COLO668 (cell line): Measurements from ENCODE around the gene PLCB1.
"Not testable (repeated sequence)": the region's sequence is repeated elsewhere in the genome, so short reads cannot be mapped to it uniquely, and the experiment has no call there.

Experiments used
- DNase-seq: peaks from one replicate; lab custom pipeline; 2025; ENCODE audit not compliant: unreplicated experiment; lab: John Stamatoyannopoulos, UW

Gene PLCB1

DNA sequence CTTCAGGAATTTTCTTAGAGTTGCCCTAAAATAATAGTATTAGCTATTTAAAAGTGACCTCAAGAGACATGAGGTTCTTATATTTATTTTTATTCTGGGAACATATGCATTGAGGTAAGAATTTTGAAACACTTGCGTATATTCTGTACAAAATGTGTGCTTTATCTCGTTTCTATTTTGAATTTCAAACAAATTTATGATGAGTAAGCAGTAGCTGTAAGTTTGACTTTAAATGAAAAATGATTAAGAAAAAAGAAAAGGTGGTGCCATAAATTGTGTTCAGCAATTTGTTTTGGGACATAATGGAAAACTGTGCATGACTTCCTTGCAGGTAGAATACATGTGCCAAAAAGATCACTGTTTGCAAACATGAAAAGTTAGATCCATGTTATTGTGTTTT is 503.8 kb downstream of the PLCB1 start:
- no peak for DNase-seq

DNA sequence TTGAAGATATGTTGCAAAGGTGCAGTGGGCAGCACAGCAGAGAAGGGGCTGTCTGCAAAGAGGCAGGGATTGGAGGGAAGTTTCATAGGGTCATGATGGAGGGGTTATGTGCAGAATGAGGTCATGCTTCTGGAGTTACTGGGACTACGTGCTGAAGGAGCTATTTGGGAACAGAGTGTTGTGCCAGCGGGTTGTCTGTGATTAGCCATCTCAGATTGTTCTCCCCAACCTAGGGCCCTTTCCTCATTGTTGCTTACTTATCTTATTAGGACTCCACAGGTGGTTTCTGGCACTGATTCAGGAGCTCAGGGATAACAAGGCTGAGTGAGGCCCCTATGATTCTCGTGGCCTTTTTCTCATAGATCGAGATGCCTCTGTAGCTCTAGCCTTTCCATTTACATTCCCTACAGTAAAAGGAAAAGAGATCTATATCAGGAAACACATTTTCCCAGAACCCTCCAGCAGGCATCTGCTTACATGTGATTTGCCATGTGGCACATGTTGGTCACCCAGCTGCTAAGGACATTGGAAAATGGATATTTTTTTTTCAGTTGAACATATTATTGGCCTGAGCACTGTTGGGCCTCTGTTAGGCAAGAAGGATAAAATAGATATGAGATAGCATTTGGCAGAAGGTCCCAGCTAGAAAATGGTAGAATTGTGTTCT is 507.2 kb downstream of the PLCB1 start:
- no peak for DNase-seq

DNA sequence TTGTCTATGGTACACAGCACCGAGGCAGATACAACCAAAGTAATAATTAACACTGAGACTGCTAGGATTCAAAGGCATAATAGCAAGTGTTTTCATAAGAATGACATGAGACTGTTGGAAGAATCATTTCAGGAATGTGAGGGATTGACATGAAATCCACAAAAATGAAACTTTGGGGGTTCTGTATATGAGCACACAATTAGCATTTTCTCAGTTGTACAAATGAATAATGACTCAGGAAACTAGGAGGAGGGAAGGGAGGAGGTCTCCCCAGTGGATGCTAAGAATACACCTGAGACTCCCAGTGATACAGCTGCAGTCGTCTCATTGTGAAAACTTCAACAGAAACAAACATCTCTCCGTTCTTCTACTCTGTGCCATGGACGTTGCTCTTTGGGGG is 508.4 kb downstream of the PLCB1 start:
- no peak for DNase-seq

DNA sequence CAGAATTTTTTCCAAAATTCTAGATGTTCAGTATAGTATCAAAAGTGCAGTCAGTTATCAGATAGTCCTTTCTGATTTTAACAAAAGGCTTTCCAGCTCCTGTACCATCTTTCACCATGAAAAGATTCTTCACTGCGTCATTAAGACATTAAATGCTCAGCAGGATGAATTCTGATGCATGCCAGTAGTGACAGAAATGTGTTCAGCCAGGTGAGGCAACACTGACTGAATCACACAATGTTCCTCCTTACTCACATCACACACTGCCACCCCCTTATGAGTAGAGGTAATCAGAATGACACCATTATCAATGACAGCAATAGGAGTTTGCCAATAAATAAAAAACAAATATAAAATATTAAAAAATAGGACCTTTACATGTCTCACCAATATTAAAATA is 510.2 kb downstream of the PLCB1 start:
- no peak for DNase-seq

DNA sequence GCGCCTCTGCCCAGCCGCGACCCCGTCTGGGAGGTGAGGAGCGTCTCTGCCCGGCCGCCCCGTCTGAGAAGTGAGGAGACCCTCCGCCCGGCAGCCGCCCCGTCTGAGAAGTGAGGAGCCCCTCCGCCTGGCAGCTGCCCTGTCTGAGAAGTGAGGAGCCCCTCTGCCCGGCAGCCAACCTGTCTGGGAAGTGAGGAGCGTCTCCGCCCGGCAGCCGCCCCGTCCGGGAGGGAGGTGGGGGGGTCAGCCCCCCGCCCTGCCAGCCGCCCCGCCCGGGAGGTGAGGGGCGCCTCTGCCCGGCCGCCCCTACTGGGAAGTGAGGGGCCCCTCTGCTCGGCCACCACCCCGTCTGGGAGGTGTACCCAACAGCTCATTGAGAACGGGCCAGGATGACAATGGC is 512.4 kb downstream of the PLCB1 start:
- DNase-seq: not testable (repeated sequence)

DNA sequence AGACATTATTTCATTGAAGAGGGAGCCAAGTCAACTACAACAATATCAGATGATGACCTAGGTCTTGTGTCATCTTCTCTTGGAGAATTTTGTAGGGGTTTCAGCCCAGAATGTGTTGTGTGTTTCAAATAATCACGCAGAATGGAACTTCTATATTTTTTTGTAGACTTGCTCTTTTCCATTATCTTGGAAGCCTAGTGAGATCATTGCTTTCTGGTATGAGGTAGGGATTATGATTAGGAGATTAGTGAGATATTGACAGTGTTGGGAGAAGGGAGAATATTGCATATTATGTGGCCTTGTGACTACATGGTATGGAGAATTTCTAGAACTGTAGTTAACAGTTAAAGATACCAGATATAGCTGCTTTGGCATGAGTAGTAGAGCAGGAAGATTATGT is 513.3 kb downstream of the PLCB1 start:
- DNase-seq: no peak

DNA sequence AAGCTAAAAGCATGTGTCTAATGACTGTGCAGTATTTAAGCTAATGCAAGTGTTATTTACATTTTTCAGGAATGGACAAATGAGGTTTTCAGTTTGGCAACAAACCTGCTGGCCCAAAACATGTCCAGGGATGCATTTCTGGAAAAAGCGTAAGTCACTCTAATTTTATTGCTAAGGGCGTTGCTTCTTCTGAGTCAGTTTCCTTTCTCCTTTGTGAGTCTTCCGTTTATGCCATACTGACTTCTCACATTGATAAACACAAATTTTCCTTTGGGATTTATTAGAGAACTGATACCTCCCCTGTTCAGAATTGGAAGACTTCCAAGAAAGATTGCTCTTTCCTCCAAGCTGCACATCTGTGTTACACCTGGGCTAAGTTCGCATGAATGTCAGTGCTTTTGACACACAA is 514.0 kb downstream of the PLCB1 start:
- DNase-seq: no peak

DNA sequence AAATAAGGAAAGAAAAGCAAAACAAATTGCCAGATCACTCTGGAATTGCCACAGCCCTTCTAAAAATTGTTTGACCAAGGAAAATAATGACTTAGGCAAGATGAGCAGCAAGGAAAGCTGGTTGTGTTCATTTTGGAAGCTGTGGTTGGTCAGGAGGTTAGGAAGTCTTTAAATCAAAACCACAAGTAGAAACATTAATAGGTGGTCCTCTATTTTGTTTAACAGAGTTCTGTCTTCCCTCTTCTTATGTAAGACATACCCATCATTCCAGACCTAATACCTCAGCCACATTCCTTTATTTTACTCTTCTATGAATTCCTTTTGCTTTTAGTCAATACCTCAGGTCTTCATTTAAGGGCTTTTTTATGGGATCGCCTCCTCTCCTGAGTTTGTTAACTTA is 514.6 kb downstream of the PLCB1 start:
- DNase-seq: no peak

DNA sequence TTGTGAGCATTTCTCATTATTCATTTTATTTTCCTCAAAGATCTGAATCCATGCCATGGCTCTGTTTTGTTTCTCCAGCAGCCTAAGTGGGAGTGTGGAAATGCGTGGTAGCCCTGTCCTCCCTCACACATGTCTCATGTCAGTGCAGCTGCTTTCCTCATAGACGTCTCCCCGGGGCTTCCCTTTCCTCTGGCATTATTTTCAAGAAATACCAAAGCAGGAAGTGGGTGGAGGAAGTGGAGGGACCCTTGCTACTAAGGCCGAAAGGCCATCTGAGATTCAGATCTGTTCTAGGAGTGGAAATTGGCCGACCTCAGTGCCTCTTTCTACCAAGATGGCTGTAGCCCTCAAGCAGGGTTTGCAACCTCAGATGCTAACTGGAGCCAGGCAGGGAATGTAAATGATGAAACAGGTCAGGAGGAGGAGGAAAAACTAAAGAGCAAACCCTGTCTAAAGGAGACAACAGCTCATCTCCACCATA is 515.9 kb downstream of the PLCB1 start:
- DNase-seq: no peak

DNA sequence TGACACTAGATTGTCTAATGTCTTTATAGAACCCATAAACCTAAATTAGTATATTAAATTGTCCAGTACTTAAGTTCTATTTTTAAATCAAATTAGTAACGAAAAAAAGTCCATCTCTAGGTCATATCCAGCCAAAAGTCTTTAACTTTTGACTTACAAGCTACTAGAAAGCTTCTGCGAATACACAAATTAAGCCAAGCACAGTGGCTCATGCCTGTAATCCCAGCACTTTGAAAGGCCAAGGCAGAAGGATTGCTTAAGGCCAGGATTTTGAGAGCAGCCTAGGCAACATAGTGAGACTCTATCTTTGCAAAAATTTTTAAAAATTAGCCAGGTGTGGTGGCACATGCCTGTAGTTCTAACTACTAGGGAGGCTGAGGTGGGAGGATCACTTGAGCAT is 516.4 kb downstream of the PLCB1 start:
- DNase-seq: no peak

DNA sequence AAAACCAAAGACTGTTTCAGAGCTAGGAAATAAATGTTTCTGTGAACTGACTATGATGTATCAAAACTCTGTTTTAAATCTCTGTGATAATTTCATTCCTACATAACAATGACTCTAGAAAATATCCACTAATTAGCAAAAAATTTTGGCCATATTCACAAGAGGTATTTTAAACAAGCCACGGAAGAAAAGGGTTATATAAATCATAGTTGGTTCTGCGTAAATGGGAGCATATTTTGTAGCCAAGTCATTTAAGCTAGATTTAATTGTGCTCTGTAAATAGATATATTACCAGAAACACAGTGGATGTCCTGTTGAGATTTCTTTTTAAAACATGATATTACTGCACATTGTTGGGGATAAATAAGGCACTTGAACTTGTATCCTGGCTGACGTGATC is 520.3 kb downstream of the PLCB1 start:
- no peak for DNase-seq

DNA sequence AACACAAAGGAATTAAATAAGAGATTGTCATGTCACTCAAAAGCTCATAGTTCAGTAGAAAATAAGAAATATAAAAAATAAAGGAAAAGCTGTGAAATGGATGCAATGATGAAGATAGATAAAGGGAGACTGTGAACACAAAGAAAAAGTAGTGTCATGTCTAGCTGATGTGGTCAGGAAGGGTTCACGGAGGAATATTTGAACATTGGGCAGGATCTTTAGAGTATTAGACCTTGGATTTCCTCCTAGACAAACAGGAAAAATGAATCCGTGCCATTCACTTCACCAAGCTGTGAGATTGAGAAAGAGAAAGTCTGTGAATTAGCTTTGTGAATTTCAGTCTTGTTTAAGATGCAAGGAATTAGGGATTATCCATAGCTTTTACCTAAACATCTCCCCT is 522.4 kb downstream of the PLCB1 start:
- DNase-seq: no peak

DNA sequence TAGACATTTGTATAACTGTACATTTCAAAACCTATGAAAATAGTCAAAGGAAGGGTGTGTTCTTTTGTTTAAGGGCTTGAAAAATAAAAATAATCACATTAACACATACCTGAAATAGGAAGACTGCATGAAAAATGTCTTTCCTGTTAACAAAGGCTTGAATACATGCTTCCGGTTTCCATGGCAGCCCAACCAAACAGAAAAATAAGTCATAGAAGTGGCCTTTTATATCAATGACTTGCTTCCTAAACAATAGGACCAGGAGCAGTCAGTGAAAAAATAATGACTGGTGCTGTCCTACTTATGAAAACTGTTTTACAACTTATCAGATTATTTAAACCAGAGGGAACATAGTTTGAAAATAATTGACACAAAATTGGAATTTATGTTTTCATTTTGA is 524.3 kb downstream of the PLCB1 start:
- DNase-seq: no peak

DNA sequence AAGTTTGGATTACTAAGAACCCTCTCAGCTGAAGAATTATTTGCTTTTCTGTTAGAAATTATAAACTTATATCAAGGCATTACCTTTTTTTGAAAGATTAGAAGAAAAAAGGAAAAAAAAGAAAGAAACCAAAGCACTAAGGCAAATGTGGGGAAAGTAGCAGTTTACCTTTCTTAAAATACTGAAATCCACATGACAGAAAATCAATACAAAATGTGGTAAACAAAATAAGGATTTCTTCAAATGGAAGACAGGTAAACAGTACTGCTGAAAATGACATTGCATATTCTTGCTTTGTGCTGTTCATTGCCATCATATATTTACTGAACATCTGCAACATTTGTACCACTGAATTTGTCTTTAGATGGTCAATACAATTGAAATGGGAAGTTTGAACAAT is 525.6 kb downstream of the PLCB1 start:
- DNase-seq: no peak

DNA sequence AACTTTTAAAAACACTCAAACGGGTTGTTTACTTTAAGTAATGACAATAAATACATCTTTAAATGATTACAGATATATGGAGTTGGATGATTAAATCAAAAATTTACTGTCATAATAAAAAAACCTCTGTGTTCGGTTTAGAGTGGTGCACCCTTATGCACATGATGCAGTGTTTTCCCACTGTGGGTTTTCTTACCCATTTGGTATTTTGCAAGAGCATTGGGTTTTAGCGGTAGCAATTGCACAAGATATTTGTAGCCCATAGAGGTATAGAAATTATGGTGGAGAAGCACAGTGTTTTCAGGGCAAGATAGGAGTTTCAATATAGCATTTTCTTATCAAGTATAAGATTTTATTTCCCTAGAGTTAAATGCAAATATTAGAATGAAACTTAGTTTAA is 526.0 kb downstream of the PLCB1 start:
- DNase-seq: no peak

DNA sequence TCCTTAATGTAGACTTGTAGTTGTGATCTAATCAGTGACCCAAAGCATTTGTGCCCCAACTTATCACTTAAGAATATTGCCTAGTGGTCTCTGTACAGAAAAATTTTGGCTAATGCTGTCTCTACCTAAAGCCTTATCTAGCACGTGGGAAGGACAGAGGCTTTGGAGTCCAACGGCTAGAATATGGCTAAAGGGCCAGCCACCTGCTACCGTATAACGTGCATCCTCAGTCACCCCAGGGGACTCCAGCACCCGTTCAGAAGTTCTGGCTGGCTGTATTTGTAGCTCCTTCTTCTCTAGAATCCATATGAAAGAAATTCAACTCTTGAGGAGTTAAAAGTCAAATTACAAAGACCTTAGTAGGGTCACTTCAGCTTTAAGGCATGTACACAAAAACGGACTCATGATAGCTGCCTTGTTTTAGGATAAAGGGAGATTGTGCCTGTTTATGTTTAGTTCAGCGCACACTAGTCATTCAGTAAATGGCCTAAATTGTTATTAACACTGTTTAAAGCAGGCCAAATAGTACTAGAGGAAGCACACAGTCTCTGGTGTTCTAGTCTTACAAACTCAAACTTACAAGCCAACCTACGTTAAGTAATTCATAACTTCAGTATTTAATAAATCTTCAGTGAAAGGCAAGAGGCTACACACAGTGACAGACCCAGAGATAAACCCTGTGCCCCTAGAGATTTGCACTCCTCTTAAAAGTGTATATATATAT is 529.3 kb downstream of the PLCB1 start:
- DNase-seq: no peak

DNA sequence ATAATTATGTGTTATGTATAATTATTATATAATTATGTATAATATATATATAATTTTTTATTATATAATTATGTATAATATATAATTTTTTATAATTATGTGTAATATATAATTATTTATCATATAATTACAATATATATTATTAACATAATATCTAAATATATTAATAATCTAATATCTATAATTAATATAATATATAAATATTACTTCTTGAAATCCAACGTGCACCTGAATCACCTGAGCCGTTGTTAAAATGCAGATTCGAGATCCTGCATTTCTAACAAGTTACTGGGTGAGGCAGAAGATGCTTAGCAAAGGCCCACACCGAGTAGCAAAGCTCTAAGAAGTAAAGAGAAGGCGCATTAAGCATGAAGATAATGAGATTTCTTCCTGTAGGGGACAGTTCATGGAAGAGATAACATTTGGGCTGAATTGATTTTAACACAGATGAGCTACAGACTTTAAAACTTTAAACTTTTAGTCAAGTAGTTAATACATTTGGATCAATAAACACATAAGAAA is 530.4 kb downstream of the PLCB1 start:
- no peak for DNase-seq

DNA sequence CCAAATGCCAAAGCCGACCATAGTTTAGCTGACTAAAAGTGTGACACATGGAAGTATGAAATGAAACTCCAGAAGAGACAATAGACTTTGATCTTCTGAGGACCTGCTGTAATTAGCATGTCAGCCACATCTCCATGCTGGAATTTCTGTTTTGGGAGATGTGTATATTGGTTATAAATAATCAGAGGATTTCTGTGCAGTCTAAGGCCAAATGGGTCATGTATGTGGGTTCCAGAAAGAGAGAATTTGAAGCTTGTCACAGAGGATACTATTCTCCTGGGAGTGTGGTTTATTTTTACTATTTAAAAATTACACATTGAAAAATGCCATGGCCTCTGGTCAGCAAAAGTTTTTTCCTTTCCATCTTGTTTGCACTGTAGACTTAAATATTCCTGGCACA is 531.4 kb downstream of the PLCB1 start:
- DNase-seq: no peak

DNA sequence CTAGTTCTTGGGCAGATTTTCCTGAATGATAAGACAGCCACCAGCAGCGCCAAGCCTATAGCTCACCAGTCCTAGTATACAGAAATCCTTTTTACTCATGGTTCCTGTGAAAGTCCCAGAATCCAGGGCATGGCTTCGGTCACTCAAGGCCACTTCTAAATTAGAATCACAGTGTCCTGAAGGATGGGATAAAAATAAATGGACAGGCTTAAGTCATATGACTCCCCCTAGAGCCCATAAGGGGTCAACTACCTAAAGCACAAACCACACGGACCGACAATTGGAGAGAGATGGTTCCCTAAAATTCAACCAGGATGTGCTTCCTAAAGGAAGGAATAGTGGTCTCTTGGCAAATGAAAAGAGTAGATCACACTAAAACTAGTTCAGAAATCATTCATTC is 532.7 kb downstream of the PLCB1 start:
- DNase-seq: no peak

DNA sequence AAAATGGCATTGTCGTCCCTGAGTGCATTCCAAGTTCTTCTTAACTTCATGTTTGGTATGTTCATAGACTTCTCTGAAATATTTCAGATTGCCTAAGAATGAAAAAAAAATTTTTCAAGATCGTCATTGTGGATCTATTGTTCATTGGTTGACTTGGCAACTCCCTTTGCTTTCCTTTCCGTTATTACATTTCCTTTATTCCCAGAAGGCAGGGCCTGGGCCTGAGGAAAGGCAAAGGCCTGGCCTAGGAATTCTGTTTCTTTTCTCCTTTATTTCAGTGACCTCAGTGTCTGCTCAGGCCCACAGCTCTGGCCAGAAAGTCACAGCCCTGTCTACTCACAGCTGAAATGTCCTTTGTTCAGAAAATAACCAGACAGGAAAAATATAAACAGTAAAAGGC is 535.2 kb downstream of the PLCB1 start:
- no peak for DNase-seq

DNA sequence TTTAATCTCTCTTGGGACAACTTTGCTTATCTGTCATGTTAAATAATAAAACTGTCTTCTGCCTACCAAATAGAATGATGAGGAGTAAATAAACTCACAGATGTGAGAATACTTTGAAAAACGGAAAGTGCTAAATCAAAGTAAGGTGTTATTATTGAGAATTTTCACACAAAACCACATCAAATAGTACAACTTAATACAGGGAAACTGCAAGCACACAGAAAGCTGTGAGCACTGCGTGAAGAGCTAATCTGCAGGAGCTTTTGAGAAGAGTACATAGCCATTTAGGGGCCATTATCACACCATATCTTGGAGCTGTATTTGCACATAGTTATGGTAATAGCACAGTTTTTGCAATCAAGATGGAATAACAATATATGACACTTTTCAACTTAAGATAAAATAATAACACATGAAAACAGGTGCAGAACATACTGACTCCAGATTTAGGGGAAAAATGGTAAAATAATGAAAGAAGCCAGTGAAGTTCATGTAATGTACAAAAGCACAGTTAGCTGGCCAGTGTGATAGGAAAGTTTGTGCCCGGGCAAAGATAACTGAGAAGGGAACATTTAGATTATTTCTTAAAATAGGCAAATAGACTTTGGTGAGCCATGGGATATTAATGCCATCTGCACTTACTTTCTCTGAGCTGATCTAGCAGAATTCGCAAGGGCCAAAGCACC is 538.3 kb downstream of the PLCB1 start:
- DNase-seq: no peak

DNA sequence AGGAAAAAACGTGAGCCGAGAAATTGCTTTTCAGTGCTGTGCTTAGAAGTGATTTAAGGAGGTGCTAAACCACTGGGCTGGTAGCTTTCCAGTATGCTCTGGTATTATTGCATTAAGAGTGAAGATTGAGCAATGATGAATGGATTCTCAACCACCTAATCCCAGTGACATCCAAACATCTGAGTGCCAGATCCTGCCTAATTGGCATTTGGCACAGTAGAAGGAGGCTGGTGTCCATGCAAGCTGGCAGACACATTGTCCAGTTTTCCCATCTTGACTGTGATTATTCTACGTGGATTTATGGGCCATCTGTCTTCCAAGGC is 538.8 kb downstream of the PLCB1 start:
- no peak for DNase-seq
